OCI-LY7 (cell line): ENCODE results near the gene TCEANC.

ENCODE experiments used
- CTCF ChIP-seq: fragments of 200-600 bp; sonication (generic); conservative IDR thresholded peaks from 2 replicates; pipeline ENCODE4 v1.5.1; 2014; ENCODE audit warnings: mild to moderate bottlenecking, antibody characterized with exemption, low read length, moderate library complexity, mixed read lengths
- EZH2phosphoT487 ChIP-seq: fragments of 200-600 bp; sonication (generic); IDR thresholded peaks from 2 replicates; pipeline ENCODE4 v1.6.1; 2018; ENCODE audit warnings: low read depth, borderline replicate concordance, mild to moderate bottlenecking, mixed run types, antibody characterized with exemption, low read length, moderate library complexity, mixed read lengths

DNA sequence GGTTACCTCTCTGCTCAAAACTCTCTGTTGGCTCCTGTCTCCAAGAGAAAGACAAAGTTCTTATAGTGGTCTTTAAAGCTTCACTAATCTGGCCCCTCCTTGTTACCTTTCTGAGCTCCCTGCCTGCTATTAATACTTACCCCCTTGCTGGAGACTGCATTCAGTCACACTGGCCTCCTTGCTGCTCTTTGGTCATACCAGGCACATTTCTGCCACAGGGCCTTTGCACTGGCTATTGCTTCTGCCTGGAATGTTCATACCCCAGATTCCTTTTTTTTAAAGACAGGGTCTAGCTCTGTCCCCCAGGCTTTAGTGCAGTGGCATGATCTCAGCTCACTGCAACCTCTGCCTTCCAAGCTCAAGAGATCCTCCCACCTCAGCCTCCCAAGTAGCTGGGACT lies 20.1 kb downstream of the TCEANC start:
- TF ChIP-seq CTCF (no peak), EZH2phosphoT487 (no peak)
